OCI-LY3 (cell line): Measurements from ENCODE around the gene IL17REL.

Source experiments
- CTCF ChIP-seq: fragments of 200-600, 300-600 bp; sonication (generic); IDR thresholded peaks from 2 replicates; pipeline ENCODE4 v1.5.1; 2014; ENCODE audit warnings: antibody characterized with exemption, low read length, low read depth
- EZH2phosphoT487 ChIP-seq: fragments of 200-600 bp; shearing (Covaris generic); IDR thresholded peaks from 2 replicates; pipeline ENCODE4 v1.6.1; 2018; ENCODE audit warnings: antibody characterized with exemption, mixed run types, low read depth

GRCh38 chr22:49948116-49948957 lies 64.2 kb downstream of the IL17REL start:
- TF ChIP-seq CTCF, result no peak
- TF ChIP-seq EZH2phosphoT487, result no peak
